ENCODE data around the gene SYNRG. TPM values are rescaled to one million over a fixed set of nuclear protein-coding genes. Genes with fewer than 3 reads are reported as not detected.
A peak's percentile ranks its signal among the peaks of the same experiment; 100 is the strongest.

SYNRG gene
- total and polyA plus RNA-seq, 2 of the 13 experiments (the other 11 are each of a cell fraction or from before 2014, with no cell fraction given): 7.3 to 8.7 TPM

DNA sequence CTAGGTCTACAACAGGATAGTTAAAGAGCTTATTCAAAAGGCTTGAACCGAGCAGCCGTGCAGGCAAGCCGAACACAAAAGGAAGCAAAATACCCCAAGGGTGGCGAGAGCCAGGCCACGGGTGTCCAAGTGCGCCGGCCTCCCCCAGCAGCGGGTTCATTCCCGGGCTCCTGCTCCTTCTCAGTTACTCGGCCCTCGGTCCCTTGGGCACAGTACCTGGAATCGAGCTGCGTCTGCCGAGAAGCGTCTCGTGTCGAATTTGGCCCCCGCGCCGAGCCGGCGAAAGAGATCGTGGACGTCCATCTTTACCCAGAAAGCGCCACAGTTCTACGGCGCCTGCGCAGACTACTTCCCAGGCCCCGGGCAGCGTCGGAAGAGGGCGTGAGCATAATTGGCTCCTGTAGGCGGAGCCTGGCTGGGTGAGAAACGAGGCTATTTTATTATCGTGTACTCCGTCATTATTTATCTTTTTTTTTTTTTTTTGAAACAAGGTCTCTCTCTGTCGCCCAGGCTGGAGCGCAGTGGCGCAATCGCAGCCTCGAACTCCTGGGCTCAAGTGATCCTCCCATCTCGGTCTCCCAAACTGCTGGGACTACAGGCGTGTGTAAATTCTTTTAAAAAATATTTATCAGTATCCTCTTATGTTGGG lies 34.0 kb upstream of the SYNRG start, which contains the start of gene DDX52 (continued):
- no peak for TF ChIP-seq HMG20B (CRISPR knock-in tag; conservative IDR thresholded peaks at IDR 0.05)
- no peak for TF ChIP-seq HOXD1 (CRISPR knock-in tag; IDR thresholded peaks at IDR 0.05)
- TF ChIP-seq, protein P1, sequence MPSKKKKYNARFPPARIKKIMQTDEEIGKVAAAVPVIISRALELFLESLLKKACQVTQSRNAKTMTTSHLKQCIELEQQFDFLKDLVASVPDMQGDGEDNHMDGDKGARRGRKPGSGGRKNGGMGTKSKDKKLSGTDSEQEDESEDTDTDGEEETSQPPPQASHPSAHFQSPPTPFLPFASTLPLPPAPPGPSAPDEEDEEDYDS (CRISPR knock-in tag; IDR thresholded peaks at IDR 0.05): peak; percentile 60
- TF ChIP-seq EEA1 (CRISPR knock-in tag; IDR thresholded peaks at IDR 0.05; ENCODE audit: borderline replicate concordance): no peak
- no peak for TF ChIP-seq SOX5 (CRISPR knock-in tag; IDR thresholded peaks at IDR 0.05; ENCODE audit: borderline replicate concordance)
- no peak for TF ChIP-seq ZNF816 (CRISPR knock-in tag; IDR thresholded peaks at IDR 0.05; ENCODE audit: borderline replicate concordance)
- TF ChIP-seq GATA4 (IDR thresholded peaks at IDR 0.05; ENCODE audit: borderline replicate concordance, low read depth): no peak
- TF ChIP-seq, protein P2, sequence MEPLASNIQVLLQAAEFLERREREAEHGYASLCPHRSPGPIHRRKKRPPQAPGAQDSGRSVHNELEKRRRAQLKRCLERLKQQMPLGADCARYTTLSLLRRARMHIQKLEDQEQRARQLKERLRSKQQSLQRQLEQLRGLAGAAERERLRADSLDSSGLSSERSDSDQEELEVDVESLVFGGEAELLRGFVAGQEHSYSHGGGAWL (CRISPR knock-in tag; IDR thresholded peaks at IDR 0.05): peak; percentile 66
- no peak for TF ChIP-seq ZNF709 (CRISPR knock-in tag; IDR thresholded peaks at IDR 0.05)
- no peak for TF ChIP-seq HNRNPK (IDR thresholded peaks at IDR 0.05; ENCODE audit: low read depth, low read length, poor library complexity, severe bottlenecking)
- no peak for TF ChIP-seq SOX13 (IDR thresholded peaks at IDR 0.05)
- peak in 1 of 2 experiments; percentile 37; a peak in 2 of 4 replicates for TF ChIP-seq SOX13 (CRISPR knock-in tag; conservative IDR thresholded peaks at IDR 0.05 in 1 of 2, IDR thresholded peaks at IDR 0.05 in 1 of 2)
- no peak for TF ChIP-seq MBD4 (IDR thresholded peaks at IDR 0.05; ENCODE audit: borderline replicate concordance, low read length)
- peak; percentile 51; the same call in 1 of the 2 replicates for TF ChIP-seq MAF1 (CRISPR knock-in tag; IDR thresholded peaks at IDR 0.05; ENCODE audit: borderline replicate concordance)
- no peak for TF ChIP-seq RARA (CRISPR knock-in tag; IDR thresholded peaks at IDR 0.05)
- TF ChIP-seq ZEB1 (IDR thresholded peaks at IDR 0.05; ENCODE audit: insufficient replicate concordance, low read depth): no peak
- TF ChIP-seq EP300 (IDR thresholded peaks at IDR 0.05; ENCODE audit: low read depth in 2 of 2, low read length in 2 of 2): no peak
- no peak for TF ChIP-seq EP300 (CRISPR knock-in tag; IDR thresholded peaks at IDR 0.05; ENCODE audit: borderline replicate concordance)
- no peak for TF ChIP-seq ZNF431 (CRISPR knock-in tag; IDR thresholded peaks at IDR 0.05; ENCODE audit: borderline replicate concordance, low read depth)
- TF ChIP-seq, protein P3, sequence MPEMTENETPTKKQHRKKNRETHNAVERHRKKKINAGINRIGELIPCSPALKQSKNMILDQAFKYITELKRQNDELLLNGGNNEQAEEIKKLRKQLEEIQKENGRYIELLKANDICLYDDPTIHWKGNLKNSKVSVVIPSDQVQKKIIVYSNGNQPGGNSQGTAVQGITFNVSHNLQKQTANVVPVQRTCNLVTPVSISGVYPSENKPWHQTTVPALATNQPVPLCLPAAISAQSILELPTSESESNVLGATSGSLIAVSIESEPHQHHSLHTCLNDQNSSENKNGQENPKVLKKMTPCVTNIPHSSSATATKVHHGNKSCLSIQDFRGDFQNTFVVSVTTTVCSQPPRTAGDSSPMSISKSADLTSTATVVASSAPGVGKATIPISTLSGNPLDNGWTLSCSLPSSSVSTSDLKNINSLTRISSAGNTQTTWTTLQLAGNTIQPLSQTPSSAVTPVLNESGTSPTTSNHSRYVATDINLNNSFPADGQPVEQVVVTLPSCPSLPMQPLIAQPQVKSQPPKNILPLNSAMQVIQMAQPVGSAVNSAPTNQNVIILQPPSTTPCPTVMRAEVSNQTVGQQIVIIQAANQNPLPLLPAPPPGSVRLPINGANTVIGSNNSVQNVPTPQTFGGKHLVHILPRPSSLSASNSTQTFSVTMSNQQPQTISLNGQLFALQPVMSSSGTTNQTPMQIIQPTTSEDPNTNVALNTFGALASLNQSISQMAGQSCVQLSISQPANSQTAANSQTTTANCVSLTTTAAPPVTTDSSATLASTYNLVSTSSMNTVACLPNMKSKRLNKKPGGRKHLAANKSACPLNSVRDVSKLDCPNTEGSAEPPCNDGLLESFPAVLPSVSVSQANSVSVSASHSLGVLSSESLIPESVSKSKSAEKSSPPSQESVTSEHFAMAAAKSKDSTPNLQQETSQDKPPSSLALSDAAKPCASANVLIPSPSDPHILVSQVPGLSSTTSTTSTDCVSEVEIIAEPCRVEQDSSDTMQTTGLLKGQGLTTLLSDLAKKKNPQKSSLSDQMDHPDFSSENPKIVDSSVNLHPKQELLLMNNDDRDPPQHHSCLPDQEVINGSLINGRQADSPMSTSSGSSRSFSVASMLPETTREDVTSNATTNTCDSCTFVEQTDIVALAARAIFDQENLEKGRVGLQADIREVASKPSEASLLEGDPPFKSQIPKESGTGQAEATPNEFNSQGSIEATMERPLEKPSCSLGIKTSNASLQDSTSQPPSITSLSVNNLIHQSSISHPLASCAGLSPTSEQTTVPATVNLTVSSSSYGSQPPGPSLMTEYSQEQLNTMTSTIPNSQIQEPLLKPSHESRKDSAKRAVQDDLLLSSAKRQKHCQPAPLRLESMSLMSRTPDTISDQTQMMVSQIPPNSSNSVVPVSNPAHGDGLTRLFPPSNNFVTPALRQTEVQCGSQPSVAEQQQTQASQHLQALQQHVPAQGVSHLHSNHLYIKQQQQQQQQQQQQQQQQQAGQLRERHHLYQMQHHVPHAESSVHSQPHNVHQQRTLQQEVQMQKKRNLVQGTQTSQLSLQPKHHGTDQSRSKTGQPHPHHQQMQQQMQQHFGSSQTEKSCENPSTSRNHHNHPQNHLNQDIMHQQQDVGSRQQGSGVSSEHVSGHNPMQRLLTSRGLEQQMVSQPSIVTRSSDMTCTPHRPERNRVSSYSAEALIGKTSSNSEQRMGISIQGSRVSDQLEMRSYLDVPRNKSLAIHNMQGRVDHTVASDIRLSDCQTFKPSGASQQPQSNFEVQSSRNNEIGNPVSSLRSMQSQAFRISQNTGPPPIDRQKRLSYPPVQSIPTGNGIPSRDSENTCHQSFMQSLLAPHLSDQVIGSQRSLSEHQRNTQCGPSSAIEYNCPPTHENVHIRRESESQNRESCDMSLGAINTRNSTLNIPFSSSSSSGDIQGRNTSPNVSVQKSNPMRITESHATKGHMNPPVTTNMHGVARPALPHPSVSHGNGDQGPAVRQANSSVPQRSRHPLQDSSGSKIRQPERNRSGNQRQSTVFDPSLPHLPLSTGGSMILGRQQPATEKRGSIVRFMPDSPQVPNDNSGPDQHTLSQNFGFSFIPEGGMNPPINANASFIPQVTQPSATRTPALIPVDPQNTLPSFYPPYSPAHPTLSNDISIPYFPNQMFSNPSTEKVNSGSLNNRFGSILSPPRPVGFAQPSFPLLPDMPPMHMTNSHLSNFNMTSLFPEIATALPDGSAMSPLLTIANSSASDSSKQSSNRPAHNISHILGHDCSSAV (CRISPR knock-in tag; IDR thresholded peaks at IDR 0.05; ENCODE audit: borderline replicate concordance): no peak
- no peak for TF ChIP-seq SMARCE1 (IDR thresholded peaks at IDR 0.05; ENCODE audit: borderline replicate concordance)
- TF ChIP-seq MAFK (conservative IDR thresholded peaks at IDR 0.05 in 1 of 2, IDR thresholded peaks at IDR 0.05 in 1 of 2; ENCODE audit: low read length in 2 of 2): no peak

Measured in HepG2 (cell line).